ENCODE data around the gene LTBP2.

Gene LTBP2

DNA sequence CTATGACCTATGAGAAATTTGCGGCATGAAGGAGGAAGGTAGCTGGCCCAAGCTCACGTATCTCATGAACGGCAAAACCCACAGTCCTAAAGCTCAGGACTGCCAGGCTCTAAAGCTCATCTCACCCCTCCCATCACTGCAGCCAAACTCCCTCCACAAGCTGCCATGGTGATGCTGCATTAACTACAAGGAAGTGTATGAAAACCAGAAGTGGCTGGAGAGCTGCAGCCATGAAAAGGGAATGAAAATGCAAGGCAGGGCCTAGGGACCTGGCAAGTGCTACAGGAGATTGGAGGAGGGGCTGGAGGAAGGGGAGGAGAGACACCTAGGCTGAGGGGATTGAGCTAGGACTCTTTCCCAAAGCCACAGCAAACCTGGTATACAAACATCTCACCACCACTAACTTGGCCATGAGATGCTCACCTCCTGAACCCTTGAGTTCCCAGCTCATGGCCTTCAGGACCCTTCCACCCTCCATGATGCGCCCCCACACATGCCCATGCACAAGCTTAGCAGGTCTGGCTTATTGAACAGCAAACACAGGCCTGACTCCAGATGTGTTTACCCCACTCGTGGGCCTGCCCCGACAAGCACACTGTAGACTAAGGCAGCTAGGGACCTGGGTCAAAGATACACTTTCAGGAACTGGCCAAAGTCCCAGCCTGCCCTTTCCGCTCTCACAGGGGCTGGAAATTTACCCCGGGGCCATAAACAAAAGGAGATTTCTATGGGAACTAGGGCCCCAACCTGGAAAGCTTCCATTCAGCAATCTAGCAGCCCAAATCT, 42.0 kb downstream of the LTBP2 start:
- DNase-seq = no peak

DNA sequence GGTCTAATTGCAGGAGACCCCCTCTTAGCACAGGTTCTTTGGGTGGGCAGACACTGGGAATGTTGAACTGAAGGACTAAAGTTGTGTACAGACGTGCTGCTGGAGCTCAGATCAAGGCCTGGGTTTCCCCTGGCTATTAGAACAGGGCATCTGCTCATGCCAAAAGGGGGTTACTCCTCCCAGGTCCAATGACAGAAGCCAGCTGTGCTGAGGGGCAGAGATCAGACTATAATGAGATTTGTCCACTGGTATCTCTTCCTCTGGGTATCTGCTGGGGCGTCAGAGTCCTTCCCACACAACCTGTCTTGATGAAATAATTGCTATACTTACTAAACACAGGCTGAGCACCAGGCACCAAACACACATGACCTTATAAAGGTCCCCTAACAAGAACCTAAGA, 42.6 kb downstream of the LTBP2 start:
- DNase-seq = no peak

DNA sequence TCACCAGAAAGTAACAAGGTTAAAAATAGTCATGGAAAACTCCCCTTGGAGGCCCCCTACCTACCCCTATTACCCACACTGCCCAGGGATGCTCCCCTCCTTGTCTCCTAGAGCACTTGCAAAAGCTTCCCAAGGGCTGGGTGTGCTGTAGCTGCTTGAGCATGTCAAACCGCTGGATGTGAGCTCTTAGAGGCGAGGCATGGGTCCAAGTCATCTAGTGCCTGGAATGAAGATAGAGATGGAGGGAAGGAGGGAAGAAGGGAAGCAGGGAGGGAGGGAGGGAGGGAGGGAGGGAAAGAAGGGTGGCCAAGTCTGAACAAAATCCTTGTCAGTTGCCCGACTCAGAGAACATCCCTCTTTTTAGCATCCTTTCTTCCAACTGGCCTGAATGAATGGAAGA, 43.1 kb downstream of the LTBP2 start:
- DNase-seq = no peak

DNA sequence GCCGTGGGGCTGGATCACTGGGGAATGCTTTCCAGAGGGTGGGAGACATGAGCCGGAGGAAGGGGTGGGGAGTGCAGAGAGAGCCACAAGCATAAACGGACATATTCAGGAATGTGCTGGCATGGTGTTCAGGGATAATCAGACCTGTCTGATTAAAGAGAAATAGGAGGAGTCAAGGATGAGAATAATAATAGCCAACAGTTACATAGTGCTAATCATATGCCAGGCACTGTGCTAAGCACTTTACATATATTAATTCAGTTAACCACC, 43.7 kb downstream of the LTBP2 start:
- no peak for DNase-seq

DNA sequence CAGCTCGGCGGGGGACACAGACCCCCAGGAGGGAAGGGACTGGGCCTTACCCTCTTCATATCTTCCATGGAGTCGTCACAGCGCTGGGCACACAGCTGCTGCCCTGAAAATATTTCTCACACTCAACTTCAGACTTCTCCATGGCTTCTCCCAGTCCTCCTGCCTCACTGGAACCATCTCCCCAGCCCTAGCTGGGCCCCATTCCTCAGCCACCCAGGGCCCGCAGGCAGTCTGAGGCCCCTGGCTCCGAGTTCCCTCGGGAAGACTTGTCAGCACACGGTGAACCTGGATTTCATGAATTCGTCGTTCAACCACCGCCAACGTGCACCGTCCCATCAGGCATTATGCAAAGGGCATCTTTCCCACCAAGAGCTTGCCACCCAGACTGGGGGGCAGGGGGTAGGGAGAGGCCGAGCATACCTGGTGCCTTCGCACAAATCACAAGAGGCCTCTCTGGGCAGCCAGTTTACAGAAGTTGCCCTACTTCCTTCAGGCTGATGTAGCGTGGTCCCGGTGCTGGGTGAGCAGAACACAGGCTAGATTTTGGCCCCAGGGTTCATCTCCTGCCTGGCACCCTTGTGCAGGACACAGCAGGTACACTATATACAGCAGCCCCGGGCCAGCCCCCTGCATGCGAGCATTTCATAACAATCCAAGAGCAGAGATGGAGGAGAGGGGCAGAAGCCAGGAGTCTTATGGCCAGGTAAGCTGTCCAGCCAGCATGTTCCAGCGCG, 44.2 kb downstream of the LTBP2 start:
- no peak for DNase-seq

DNA sequence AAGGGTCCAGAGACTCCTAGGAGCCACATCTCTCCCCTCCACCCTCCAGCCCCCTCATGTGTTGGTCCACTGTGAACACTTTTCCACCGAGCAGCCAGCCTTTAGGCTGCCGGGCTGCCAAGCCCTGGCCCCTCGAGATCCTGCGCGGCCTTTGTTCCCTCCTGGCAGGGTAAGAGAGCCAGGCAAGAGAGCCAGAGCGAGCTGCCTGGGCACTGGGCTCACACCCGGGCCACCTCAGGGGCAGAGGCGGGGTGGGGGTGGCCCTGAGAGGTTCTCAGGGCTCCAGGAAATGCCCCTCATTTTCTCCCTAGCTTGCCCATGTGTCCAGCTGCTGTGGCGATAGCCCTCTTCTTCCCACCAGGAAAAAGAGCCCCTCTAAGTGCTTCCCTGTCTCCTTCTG, 44.8 kb downstream of the LTBP2 start:
- no peak for DNase-seq

DNA sequence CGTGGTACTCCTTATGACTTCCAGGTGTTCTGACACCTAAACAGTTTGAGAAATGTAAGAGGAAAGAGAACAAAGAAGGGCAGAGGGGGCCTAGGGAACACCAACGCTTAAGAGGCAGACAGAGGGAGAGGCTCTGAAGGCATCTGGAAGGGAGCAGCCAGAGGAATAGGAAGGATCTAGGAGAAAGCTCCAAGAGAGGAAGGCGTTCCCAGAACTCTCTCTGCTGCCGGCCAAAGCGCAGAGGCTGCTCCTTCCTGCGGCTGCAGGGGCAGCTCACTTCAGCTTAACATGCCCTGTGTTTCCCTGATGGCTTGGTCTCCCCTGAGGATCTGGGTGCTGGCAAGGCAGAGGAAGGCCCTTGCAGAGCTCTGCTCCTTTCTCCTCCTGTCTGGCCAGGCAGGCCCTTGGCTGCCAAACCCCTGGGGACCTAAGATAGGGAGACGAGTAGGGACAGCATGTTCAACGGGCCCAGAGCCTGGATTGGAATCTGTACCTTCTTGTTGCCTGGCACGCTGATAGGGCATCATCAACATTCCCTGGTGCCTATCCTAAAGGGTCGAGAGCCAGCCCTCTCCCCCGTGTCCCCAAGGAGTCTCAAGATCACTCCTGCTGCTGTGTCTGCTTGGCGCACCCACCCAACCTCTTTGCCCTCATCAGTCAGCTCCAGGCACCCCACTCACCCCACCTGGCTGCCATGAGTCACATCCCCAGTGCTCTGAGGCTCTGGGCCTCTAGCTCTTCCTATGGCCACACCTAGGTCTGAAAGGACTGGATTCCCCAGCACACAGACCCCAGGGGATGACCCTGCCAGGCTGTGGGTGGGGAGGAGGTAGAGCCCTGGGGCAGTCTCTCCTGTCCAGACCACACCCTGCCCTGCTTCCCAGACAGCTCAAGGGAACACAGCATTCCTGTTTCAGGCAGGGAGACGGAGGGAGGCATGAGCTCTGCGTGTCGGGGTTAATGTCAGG, 45.6 kb downstream of the LTBP2 start:
- no peak for DNase-seq

DNA sequence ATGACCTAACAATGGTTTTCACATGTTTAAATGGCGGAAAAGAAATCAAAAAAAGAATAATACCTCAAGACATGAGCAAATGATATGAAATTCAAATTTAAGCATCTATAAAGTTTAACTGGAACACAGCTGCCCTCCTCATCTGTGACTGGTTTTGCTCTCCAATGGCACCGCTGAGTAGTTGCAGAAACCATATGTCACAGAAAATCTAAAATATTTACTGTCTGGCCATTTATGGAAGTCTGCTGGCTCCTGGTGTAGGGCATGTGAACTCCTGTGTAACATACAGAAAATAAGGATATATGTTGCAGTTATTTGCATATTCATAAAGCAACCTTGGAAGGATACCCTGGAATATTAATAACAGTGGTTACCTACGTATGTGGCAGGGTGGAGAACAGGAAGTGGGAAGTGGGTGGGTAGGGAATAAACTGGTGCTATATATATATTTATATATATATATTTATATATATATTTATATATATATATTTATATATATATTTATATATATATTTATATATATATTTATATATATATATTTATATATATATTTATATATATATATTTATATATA, 48.4 kb downstream of the LTBP2 start:
- DNase-seq = no peak

DNA sequence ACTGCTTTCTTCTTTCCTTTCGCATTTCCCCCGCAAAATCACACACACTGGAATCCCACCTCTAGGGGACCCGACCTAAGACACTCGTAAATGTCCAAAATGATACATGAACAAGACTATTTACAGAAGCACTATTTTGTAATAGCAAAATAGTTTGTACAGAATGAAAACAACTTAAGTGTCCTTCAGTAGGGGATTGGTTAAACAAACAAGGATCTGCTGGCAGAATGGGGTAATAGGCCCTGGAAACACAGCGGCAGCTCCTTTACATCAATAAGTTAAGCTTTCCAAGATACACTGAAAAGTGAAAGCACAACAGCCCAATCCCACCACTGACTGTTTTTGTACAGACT, 48.8 kb downstream of the LTBP2 start:
- DNase-seq = no peak

DNA sequence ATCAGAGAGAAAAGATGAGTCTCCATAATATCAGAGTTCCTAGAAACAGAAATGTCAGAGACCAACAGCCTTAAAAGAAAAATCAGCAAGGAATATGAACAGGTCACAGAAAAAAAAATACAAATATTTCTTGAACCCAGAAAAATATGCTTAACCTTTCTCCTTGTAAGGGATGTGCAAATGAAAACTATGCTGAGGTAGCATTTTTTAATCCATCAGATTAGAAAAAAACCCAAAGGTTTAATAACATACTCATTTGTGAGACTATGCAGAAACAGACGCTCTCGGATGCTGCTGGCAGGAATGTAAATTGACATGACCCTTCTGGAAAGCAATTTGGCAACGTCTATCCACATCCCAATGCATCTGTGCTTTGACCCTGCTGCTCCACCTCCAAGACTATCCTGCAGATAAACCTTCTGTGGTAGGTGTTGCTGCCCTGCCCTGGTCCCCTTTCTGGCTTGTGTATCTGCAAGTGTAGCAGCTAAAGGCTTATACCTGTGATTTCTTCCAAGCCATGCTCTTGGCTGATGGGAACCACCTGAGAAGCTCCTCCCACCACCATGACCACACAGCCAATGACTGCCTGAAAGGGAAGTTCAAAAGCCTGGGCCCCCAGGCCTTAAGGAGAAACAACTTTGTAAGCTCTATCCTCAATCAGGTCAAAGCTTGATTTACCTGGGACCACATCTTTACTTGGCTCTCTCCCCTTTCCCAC, 49.4 kb downstream of the LTBP2 start:
- DNase-seq = no peak

DNA sequence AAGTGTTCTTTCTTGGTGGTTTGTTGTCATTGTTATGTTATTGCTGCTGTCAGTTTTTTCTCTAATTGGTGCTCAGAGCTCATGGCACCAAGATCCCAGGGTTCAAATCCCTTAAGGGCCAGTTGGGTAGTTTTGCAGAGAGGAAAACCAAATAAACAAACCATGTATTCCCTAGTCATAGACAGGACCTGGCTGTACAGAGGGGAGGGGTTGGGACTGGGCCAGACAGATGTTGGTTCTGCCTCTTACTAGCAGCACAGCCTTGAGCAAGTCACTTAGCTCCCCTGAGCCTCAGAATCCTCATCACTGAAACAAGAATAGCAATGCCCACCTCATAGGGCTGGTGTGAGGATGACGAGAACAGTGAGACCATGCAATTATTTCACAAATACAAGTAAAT, 53.4 kb downstream of the LTBP2 start:
- no peak for DNase-seq

DNA sequence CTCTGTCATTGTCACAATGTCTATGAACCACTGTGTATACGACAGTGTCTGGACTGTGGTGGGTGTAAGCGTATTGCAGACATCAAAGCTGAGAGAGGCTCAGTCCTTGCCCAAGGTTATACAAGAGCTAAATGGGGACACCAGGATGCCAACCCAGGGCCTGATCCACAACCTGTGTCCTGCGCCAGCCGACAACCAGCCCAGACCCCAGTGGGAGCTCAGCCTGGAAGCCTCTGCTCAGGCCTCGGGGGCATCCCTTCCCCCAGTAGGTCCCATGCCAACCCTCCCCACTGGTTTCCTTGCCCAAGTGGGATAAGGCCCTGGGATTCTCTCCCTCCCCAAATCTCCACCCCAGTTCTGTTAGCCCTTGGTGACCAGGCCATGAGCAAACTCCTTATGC, 54.3 kb downstream of the LTBP2 start:
- no peak for DNase-seq

DNA sequence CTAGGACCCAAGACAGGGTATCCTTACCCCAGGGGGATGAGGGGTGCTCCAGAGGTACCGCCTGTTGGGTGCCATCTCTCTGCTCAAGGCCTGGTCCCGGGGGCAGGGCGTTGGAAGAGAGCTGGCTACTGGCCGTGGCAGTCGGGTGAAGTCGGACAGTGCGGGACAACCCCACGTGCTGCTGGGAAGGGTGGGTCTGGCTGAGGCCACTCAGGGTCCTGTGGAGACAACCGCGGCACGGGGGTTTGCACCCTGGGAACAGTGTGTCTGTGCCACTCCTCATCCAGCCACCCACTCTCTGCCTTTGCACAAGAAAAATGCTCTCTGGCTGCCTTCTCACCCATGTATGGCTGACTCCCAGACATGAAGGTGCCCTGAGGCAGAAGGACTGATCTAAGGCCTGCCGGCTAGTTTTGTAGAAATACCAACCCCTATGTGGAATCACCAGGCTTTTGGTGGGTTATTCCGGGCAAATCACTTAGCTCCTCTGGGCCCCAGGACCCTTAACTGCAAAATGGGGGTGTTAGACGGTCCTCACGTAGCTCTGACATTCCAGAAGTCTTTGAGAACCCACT, 56.5 kb downstream of the LTBP2 start:
- no peak for DNase-seq

DNA sequence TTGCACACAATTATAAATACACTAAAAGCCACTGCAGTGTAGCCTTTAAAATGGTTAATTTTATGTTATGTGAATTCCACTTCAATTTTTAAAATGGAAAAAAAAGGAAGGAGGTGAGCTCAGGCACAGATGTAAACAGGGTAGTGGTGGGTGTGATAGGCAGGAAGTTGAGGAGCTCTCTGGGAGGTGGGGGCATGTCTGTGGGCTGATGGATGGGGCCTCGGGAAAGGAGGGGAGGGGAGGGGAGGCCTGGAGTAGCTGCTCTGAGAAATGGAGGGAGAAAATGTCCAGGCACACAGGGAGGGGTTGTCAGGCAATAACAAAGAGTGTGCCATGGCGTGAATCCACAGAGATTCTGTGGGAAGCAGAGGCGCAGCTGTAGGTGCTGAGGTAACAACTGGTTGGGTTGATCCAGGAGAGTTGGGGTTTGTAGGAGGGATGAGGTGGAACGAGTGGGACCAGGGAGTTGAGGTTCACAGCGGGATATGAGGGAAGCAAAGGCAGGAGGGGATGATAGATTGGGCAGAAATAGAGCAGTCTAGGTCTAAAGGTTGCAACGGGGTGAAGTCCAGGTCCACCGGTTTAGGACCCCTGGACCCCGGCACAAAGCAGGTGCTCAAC, 57.2 kb downstream of the LTBP2 start:
- no peak for DNase-seq

DNA sequence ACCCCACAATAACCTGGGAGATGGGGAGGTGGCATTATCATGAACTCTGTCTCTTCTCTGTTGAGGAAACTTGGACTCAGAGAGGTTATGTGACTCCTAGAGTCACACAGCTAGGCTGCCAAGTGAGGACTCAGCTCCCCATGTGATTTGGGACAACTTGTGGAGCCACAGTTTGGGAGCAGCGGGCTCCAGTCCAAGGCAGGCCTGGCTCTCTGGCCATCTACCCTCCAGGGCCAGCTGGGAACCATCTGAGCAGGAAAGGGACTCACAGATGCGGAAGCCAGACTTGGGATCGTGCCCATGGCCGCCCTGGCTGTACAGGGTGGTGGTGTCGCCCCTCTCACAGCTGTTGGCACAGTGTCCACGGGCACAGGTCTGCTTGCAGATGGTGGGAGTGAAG, 59.4 kb downstream of the LTBP2 start:
- DNase-seq = no peak

DNA sequence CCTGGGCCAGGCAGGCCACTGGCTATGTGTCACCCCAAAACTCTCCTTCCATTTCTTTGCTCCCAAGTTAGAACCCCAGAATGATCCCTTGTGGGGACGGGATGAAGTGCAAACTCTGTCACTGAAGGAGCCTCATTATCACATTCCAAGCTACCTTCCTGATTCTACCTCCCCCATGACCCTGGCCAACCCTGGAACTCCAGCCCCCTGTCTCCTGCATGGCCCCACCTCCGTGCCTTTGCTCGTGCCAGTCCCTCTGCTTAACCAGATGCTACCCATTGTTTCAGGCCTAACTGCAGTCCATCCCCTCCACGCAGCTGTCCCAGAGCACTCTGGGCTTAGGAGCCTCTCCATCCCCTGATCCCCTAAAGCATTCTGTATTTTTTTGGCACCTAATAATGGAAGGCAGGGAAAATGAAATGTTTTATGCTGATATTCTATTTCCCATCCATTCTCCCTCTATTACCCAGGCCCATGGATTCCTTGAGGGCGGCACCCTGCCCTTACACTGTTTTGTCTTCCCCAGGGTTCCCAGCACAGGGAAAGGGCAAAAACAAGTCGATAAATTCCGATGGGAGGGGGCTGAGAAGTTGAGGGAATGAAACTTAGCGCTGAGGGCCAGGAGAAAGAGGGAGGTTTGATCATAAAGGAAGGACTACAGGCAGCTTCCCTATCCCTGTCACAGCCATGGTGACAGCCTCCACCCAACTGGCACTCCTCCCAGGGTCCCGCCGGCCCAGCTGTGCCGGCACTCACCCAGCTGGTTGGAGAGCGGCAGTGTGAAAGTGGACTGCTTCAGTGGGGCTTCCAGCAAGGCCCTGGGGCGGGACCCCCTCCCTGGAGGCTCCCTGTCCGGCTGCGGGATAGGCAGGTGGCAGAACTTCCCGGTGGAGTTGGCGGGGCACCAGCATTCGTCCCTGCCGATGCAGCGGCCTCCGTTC, 60.3 kb downstream of the LTBP2 start:
- DNase-seq = no peak

DNA sequence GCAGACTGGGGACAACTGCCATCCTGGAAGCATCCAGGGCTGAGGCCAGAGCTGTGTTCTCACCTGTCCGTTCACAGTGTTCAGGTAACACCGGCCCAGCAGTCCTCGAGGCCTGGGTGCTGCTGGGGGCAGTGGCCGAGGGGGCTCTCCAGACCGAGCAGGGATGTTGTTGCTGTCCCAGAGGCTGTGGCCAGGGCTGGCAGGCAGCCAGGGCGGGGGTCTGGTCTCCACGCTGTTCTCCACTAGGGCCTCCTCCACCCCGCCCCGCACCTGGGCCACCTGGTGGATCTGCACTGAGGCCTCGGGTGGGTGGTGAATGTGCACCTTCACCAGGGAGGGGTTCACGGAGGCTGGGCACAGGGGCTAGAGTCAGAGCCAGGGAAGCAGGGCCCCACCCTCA, 61.0 kb downstream of the LTBP2 start:
- DNase-seq = no peak

DNA sequence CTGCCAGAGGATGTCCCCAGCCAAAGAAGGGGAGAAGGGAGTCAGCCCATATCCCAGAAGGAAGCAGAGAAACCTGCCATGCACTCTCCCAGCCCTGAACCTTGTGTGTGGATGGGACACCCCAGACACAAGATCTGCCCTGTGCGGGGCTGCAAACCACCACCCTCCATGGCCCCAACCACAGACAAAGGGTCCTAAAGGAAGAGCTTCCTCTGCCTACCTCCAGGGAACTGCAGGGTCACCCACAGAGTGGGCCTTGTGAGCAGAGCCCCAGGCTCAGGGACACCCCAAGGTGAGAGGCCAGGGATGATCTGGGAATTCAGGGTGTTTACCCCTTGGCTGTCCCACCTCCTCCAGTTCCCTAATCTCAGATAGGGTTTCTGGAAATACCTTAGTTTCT, 62.0 kb downstream of the LTBP2 start:
- no peak for DNase-seq

DNA sequence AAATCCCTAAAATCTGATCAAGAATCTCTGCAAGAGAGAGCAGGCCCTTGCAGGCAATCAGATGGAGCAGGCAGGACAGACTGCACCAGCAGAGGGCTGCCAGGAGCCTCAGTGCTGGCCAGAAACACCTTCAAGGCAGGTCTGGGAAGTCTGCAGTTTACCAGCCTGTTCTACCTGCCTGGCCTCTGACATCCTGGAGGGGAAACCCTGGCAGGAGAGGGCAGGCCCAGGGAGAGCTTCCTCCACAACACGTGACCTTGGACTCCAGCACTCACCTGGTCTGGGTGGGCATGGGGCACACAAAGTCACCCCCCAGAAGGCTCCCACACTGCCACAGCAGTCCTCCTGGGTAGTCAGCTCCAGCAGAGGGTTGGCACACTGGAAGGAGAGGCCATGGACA, 62.4 kb downstream of the LTBP2 start:
- no peak for DNase-seq

DNA sequence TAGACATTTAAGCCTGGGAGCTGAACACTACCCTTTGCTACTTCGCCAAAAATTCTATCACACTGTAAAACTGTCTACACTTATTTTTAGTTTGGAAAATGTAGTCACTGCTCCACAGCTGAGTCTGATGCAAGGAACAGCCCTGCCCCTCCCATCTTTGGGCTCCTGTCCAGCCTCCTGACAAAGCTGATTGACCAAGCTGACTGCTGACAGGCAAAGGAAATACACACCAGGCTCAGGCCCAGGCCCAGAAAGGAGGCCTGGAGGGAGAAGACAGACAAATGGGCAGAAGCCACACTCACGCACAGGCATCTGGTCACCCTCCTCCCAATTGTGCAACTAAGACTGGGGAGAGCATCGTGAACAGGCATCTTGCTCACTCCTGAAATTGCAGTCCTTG, 63.2 kb downstream of the LTBP2 start:
- no peak for DNase-seq

Measured in CD4-positive, alpha-beta T cell treated with Interferon gamma for 1 hour (primary cell).